ENCODE measurements around the gene CHGA. TPM values are rescaled to one million over a fixed set of nuclear protein-coding genes. Genes with fewer than 3 reads are reported as not detected.

Gene CHGA
- polyA plus RNA-seq, 1 donor from 2014 or later, result 131 TPM

- H3K27me3 ChIP-seq (ENCODE audit: insufficient read depth, low read depth, low read length), result no peaks in the 10 kb centered on the region
- no peak overlapping the region for H3K9ac ChIP-seq (ENCODE audit: low read length)
- no peaks in the 10 kb centered on the region for H3K79me2 ChIP-seq (replicated peaks; ENCODE audit: insufficient read depth, low read length)
- H3K4me3 ChIP-seq (ENCODE audit: low read length), result no peak overlapping the region
- H3K9me3 ChIP-seq (ENCODE audit: low read length), result no peaks in the 10 kb centered on the region
- H2AFZ ChIP-seq (ENCODE audit: low read depth, low read length), result no peak overlapping the region
- H4K20me1 ChIP-seq (ENCODE audit: insufficient read depth), result no peaks in the 10 kb centered on the region
- H3K9me2 ChIP-seq (ENCODE audit: insufficient read depth, low read length), result no peaks in the 10 kb centered on the region
- no peak for TF ChIP-seq CTCF (IDR thresholded peaks at IDR 0.05; ENCODE audit: poor library complexity, severe bottlenecking)
- TF ChIP-seq RAD21 (conservative IDR thresholded peaks at IDR 0.05), result no peak
- TF ChIP-seq MXI1 (conservative IDR thresholded peaks at IDR 0.05; ENCODE audit: poor library complexity, severe bottlenecking), result no peak
- TF ChIP-seq EZH2 (IDR thresholded peaks at IDR 0.05; ENCODE audit: borderline replicate concordance, insufficient read depth, low read length, poor library complexity, severe bottlenecking), result no peak
- no peak for TF ChIP-seq EP300 (conservative IDR thresholded peaks at IDR 0.05; ENCODE audit: poor library complexity, severe bottlenecking)
- TF ChIP-seq REST (IDR thresholded peaks at IDR 0.05; ENCODE audit: borderline replicate concordance), result no peak
- no peak for TF ChIP-seq TAF1 (IDR thresholded peaks at IDR 0.05; ENCODE audit: low read depth)
- TF ChIP-seq POLR2AphosphoS5 (IDR thresholded peaks at IDR 0.05), result no peak
- TF ChIP-seq SMC3 (conservative IDR thresholded peaks at IDR 0.05; ENCODE audit: poor library complexity), result no peak
- H3F3A ChIP-seq (ENCODE audit: insufficient read depth, low read length, poor library complexity, severe bottlenecking), result no peaks in the 10 kb centered on the region
- no peak overlapping the region for H3K4me2 ChIP-seq (ENCODE audit: low read length)
- no peak overlapping the region for H3K27ac ChIP-seq (ENCODE audit: low read length)
- H3K36me3 ChIP-seq (ENCODE audit: insufficient read depth, low read length), result no peaks in the 10 kb centered on the region
These were observed 7.0 kb downstream of the CHGA start for GRCh38 chr14:92929689-92930608.

- no peaks in the 10 kb centered on the region for H3K79me2 ChIP-seq (replicated peaks; ENCODE audit: insufficient read depth, low read length)
- H3K27ac ChIP-seq (ENCODE audit: low read length), result no peak overlapping the region
- H3K4me2 ChIP-seq (ENCODE audit: low read length), result no peak overlapping the region
- no peaks in the 10 kb centered on the region for H3K27me3 ChIP-seq (ENCODE audit: insufficient read depth, low read depth, low read length)
- H2AFZ ChIP-seq (ENCODE audit: low read depth, low read length), result no peak overlapping the region
- no peaks in the 10 kb centered on the region for H3F3A ChIP-seq (ENCODE audit: insufficient read depth, low read length, poor library complexity, severe bottlenecking)
- H3K36me3 ChIP-seq (ENCODE audit: insufficient read depth, low read length), result no peaks in the 10 kb centered on the region
- H3K9me2 ChIP-seq (ENCODE audit: insufficient read depth, low read length), result no peaks in the 10 kb centered on the region
- H3K9me3 ChIP-seq (ENCODE audit: low read length), result no peaks in the 10 kb centered on the region
- H4K20me1 ChIP-seq (ENCODE audit: insufficient read depth), result no peaks in the 10 kb centered on the region
- TF ChIP-seq EP300 (conservative IDR thresholded peaks at IDR 0.05; ENCODE audit: poor library complexity, severe bottlenecking) (no peak), TAF1 (IDR thresholded peaks at IDR 0.05; ENCODE audit: low read depth) (no peak), POLR2AphosphoS5 (IDR thresholded peaks at IDR 0.05) (no peak)
- no peak overlapping the region for H3K4me3 ChIP-seq (ENCODE audit: low read length)
- no peak overlapping the region for H3K9ac ChIP-seq (ENCODE audit: low read length)
These were observed 8.0 kb downstream of the CHGA start for GRCh38 chr14:92930737-92931602.

Data from neural cell (in vitro differentiated cells).